ENCODE data around the gene CAVIN2.

Gene CAVIN2

DNA sequence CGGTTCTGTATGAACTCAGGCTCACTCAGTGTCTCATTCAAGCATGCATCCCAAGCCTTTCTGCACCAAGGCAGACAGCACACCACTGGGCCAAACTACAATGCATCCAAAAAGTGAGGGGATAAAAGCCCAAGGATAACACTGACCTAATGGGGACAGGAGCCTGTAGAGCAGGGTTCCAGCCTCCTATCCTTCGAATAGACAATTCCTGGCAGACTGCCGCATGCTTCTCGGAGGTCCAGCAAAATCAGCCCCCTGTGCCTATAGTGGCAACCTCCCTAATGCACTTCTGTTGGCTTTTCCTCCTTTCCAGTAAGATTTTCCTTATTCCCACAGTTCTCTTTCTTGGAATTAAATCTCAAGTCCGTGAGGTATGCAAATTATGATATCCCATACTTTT is 44.8 kb upstream of the CAVIN2 start:
- Mint-ChIP-seq H3K4me1 (no peaks in the 10 kb centered on the region), H3K27me3 (ENCODE audit: low read depth, poor library complexity) (no peaks in the 10 kb centered on the region), H3K4me3 (no peak overlapping the region), H3K36me3 (ENCODE audit: low read depth) (no peaks in the 10 kb centered on the region), H3K27ac (no peak overlapping the region), H3K9me3 (peaks cover 14% of the 10 kb centered on the region)
- DNase-seq, result no peak
- TF ChIP-seq, protein P1, sequence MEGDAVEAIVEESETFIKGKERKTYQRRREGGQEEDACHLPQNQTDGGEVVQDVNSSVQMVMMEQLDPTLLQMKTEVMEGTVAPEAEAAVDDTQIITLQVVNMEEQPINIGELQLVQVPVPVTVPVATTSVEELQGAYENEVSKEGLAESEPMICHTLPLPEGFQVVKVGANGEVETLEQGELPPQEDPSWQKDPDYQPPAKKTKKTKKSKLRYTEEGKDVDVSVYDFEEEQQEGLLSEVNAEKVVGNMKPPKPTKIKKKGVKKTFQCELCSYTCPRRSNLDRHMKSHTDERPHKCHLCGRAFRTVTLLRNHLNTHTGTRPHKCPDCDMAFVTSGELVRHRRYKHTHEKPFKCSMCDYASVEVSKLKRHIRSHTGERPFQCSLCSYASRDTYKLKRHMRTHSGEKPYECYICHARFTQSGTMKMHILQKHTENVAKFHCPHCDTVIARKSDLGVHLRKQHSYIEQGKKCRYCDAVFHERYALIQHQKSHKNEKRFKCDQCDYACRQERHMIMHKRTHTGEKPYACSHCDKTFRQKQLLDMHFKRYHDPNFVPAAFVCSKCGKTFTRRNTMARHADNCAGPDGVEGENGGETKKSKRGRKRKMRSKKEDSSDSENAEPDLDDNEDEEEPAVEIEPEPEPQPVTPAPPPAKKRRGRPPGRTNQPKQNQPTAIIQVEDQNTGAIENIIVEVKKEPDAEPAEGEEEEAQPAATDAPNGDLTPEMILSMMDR (IDR thresholded peaks at IDR 0.05), result no peak

DNA sequence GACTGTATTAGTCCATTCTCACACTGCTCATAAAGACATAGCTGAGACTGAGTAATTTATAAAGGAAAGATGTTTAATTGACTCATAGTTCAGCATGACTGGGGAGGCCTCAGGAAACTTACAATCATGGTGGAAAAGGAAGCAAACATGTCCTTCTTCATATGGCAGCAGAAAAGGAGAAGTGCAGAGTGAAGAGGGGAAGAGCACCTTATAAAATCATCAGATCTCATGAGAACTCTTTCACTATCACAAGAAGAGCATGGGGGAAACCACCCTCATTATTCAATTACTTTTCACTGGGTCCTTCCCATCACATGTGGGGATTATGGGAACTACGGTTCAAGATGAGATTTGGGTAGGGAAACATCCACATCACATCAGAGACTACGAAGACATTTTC is 43.0 kb upstream of the CAVIN2 start:
- TF ChIP-seq, protein P1 (IDR thresholded peaks at IDR 0.05), result no peak
- no peaks in the 10 kb centered on the region for H3K4me1 Mint-ChIP-seq
- H3K27ac Mint-ChIP-seq, result no peak overlapping the region
- H3K4me3 Mint-ChIP-seq, result no peak overlapping the region
- H3K36me3 Mint-ChIP-seq (ENCODE audit: low read depth), result no peaks in the 10 kb centered on the region
- H3K27me3 Mint-ChIP-seq (ENCODE audit: low read depth, poor library complexity), result no peaks in the 10 kb centered on the region
- no peak for DNase-seq
- peaks cover 14% of the 10 kb centered on the region for H3K9me3 Mint-ChIP-seq

DNA sequence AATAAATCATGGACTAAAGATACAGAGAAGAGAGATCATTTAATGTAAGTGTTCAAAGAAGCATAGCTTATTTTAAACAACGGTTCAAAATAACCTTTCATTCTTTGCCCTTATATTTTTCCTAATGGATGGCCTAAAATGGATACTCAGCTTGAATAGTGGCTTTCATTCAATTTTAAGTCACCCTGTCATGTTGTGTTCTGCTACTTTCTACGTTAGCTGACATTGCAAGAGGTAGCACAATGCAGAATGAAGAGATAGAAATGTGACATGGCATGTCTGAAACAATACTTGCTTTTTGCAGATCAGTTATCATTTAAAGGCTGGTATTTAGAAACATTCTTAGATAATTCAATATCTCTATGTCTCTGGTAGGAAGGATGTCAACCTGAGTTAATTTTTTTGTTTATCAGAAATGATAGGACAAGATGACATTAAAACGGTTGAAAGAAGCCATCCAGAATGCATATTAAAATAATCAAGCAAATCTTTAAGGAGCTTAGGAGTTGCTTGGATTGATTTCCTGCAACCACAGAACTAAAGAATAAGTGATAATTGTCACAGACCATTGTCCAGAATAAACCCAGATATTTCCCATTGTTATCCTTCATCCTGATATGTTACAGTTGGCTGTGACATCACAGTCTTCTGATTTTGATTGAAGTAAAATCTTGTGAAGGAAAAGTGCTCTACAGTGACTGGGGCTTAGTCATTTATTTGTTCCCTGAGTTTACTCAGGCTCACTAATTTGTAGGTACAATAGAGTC is 41.7 kb upstream of the CAVIN2 start:
- Mint-ChIP-seq H3K4me1 (no peaks in the 10 kb centered on the region), H3K27me3 (ENCODE audit: low read depth, poor library complexity) (no peaks in the 10 kb centered on the region), H3K9me3 (peaks cover 9% of the 10 kb centered on the region), H3K4me3 (no peak overlapping the region), H3K27ac (no peak overlapping the region), H3K36me3 (ENCODE audit: low read depth) (no peaks in the 10 kb centered on the region)
- TF ChIP-seq, protein P1 (IDR thresholded peaks at IDR 0.05), result no peak
- no peak for DNase-seq

DNA sequence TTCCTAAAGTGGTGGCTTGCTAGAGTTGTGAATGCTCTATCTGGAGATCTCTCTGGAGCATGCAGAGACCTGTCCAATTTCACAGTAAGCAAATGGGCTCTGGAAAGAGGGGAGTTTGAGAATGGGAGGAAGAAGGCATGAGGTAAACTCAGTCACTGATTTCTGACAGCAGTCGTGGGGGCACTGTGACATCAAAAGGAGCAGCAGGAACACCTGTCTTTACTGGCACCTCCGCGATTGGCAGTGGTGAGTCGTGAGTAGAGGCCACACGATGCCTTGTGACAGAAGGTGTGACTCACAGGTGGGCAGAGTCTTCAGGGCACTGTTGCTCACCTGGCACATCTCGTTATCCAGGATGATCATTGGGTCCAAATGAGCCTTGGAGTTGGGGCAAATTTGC is 38.8 kb upstream of the CAVIN2 start:
- Mint-ChIP-seq H3K9me3 (no peaks in the 10 kb centered on the region), H3K36me3 (ENCODE audit: low read depth) (no peaks in the 10 kb centered on the region), H3K4me3 (no peak overlapping the region), H3K27me3 (ENCODE audit: low read depth, poor library complexity) (no peaks in the 10 kb centered on the region), H3K4me1 (no peaks in the 10 kb centered on the region), H3K27ac (no peak overlapping the region)
- TF ChIP-seq, protein P1 (IDR thresholded peaks at IDR 0.05), result no peak
- no peak for DNase-seq

DNA sequence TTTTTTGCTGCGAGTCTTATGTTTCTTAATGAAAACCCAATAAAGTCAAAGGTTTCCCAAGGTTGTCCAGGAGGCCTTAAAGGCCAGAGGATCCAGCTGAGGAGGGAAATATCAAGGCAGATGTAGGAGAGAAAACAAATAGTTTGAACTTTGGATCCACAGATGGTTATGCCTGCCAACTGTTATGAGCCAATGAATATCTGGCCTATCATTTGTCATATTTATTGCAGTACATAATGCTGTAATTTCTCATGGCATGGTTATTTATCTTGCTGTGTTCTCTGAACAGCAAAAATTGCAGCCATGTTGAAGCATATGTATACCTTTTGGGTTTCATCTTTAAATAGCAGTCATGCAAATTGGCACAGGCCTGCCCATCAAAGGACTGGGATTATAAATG is 38.2 kb upstream of the CAVIN2 start:
- Mint-ChIP-seq H3K4me1 (no peaks in the 10 kb centered on the region), H3K9me3 (no peaks in the 10 kb centered on the region), H3K27me3 (ENCODE audit: low read depth, poor library complexity) (no peaks in the 10 kb centered on the region), H3K27ac (no peak overlapping the region), H3K4me3 (no peak overlapping the region), H3K36me3 (ENCODE audit: low read depth) (no peaks in the 10 kb centered on the region)
- no peak for DNase-seq
- TF ChIP-seq, protein P1 (IDR thresholded peaks at IDR 0.05), result no peak
